SK-N-SH (cell line): Measurements from ENCODE around the gene MCAM. TPM values are rescaled to one million over a fixed set of nuclear protein-coding genes. Genes with fewer than 3 reads are reported as not detected.

Experiments
- CTCF ChIA-PET: fragments of 300-600, 350-600 bp; formaldehyde crosslinking; extraction: SDS; loops from one replicate; lab custom pipeline; 2021; lab: Yijun Ruan, JAX
- POLR2A ChIA-PET: fragments of 350-600 bp; sonication (Branson Sonifier 250); formaldehyde crosslinking; extraction: SDS; loops from one replicate; lab custom pipeline; 2020; ENCODE audit warnings: antibody characterized with exemption, inconsistent platforms; lab: Yijun Ruan, JAX
- DNase-seq: peaks from one replicate; pipeline ENCODE4 v3.0.0; 2012
- H2AFZ ChIP-seq: fragments of 200-600 bp; sonication (generic); 2 replicates; pipeline ENCODE4 v1.8.1; 2016; ENCODE audit warnings: antibody characterized with exemption, mild to moderate bottlenecking, low read depth
- H3F3A ChIP-seq: fragments of 200-600 bp; sonication (generic); replicated peaks from 2 replicates; pipeline ENCODE3; 2016; ENCODE audit warnings: antibody characterized with exemption, mild to moderate bottlenecking; ENCODE audit not compliant: insufficient read depth
- H3K27ac ChIP-seq, 2 experiments: fragments of 200-500 bp in 1 of 2; fragments of 200-600 bp in 1 of 2; sonication (Bioruptor generic) in 1 of 2; sonication (generic), shearing (Covaris generic) in 1 of 2; 2 replicates each; pipeline versions ENCODE4 v1.5.1 to v1.6.1; 2014 to 2016; ENCODE audit warnings: low read depth in 2 of 2, inconsistent platforms in 1 of 2, low read length in 1 of 2, mild to moderate bottlenecking in 1 of 2, mixed read lengths in 1 of 2
- H3K27me3 ChIP-seq: fragments of 200-600 bp; sonication (generic), shearing (Covaris generic); 2 replicates; pipeline ENCODE4 v1.6.1; 2016; ENCODE audit warnings: mixed run types; ENCODE audit not compliant: insufficient read depth
- H3K36me3 ChIP-seq, 2 experiments: fragments of 200-500 bp in 1 of 2; fragments of 200-600 bp in 1 of 2; sonication (Bioruptor generic) in 1 of 2; sonication (generic) in 1 of 2; replicated peaks in 1 of 2; 2 replicates each; pipeline versions ENCODE3 to v1.5.1; 2014 to 2016; ENCODE audit warnings: low read length in 1 of 2, mild to moderate bottlenecking in 1 of 2; ENCODE audit not compliant: insufficient read depth in 2 of 2, control insufficient read depth in 1 of 2
- H3K4me1 ChIP-seq, 2 experiments: fragments of 200-500 bp in 1 of 2; fragments of 200-600 bp in 1 of 2; sonication (Bioruptor generic) in 1 of 2; sonication (generic), shearing (Covaris generic) in 1 of 2; 2 replicates each; pipeline versions ENCODE4 v1.5.1 to v1.6.1; 2014 to 2016; ENCODE audit warnings: low read depth in 1 of 2, low read length in 1 of 2, mixed run types in 1 of 2; ENCODE audit not compliant: insufficient read depth in 2 of 2, control insufficient read depth in 1 of 2
- H3K4me2 ChIP-seq: fragments of 200-600 bp; sonication (generic), shearing (Covaris generic); 2 replicates; pipeline ENCODE4 v1.6.1; 2017; ENCODE audit warnings: mixed run types
- H3K4me3 ChIP-seq, 2 experiments: fragments of 200-500 bp in 1 of 2; fragments of 200-600 bp in 1 of 2; sonication (Bioruptor generic) in 1 of 2; sonication (generic), shearing (Covaris generic) in 1 of 2; 2 replicates each; pipeline versions ENCODE4 v1.5.1 to v1.8.1; 2014 to 2016; ENCODE audit warnings: low read depth in 2 of 2, inconsistent platforms in 1 of 2, low read length in 1 of 2, mild to moderate bottlenecking in 1 of 2, mixed read lengths in 1 of 2, moderate library complexity in 1 of 2
- H3K79me2 ChIP-seq: fragments of 200-600 bp; sonication (generic); 2 replicates; pipeline ENCODE4 v1.8.1; 2017; ENCODE audit warnings: mild to moderate bottlenecking; ENCODE audit not compliant: insufficient read depth
- H3K9ac ChIP-seq: fragments of 200-600 bp; sonication (generic); 2 replicates; pipeline ENCODE4 v1.6.1; 2017; ENCODE audit warnings: mixed run types
- H3K9me2 ChIP-seq: fragments of 200-600 bp; sonication (generic); 2 replicates; pipeline ENCODE4 v1.6.1; 2017; ENCODE audit warnings: mixed run types
- H3K9me3 ChIP-seq: fragments of 200-600 bp; sonication (generic); 2 replicates; pipeline ENCODE4 v1.6.1; 2017; ENCODE audit warnings: mixed run types, mild to moderate bottlenecking, moderate library complexity
- H4K20me1 ChIP-seq: fragments of 200-600 bp; sonication (generic); 2 replicates; pipeline ENCODE4 v1.6.1; 2017; ENCODE audit warnings: mild to moderate bottlenecking, mixed run types; ENCODE audit not compliant: insufficient read depth
- CHD2 ChIP-seq: fragments of 150-350 bp; IDR thresholded peaks from 2 replicates; pipeline ENCODE4 v1.6.1; 2018; ENCODE audit warnings: low read length; ENCODE audit not compliant: partially characterized antibody
- FOSL2 ChIP-seq: IDR thresholded peaks from 2 replicates; pipeline ENCODE4 v1.4.0; 2012; ENCODE audit warnings: low read depth, mild to moderate bottlenecking, moderate library complexity, borderline replicate concordance
- FOXM1 ChIP-seq: IDR thresholded peaks from 2 replicates; pipeline ENCODE4 v1.4.0; 2012; ENCODE audit warnings: low read depth, mild to moderate bottlenecking
- GATA2 ChIP-seq: sonication (generic); formaldehyde crosslinking; IDR thresholded peaks from 2 replicates; pipeline ENCODE4 v1.5.0; 2020; ENCODE audit warnings: mild to moderate bottlenecking, missing genetic modification reagents
- MAX ChIP-seq: IDR thresholded peaks from 2 replicates; pipeline ENCODE4 v1.4.0; 2012; ENCODE audit warnings: low read depth
- MXI1 ChIP-seq: IDR thresholded peaks from 2 replicates; pipeline ENCODE4 v1.6.1; 2012; ENCODE audit warnings: mild to moderate bottlenecking, low read depth, low read length, improper control_type of control experiment
- NFIC ChIP-seq: IDR thresholded peaks from 2 replicates; pipeline ENCODE4 v1.4.0; 2012; ENCODE audit warnings: borderline replicate concordance
- POLR2AphosphoS5 ChIP-seq: IDR thresholded peaks from 2 replicates; pipeline ENCODE4 v1.6.1; 2012; ENCODE audit warnings: low read depth, low read length
- RCOR1 ChIP-seq: fragments of 150-350 bp; IDR thresholded peaks from 2 replicates; pipeline ENCODE4 v1.6.1; 2017; ENCODE audit warnings: antibody characterized with exemption, low read length
- SMC3 ChIP-seq: IDR thresholded peaks from 2 replicates; pipeline ENCODE4 v1.6.1; 2012; ENCODE audit warnings: low read depth, low read length, improper control_type of control experiment
- TEAD4 ChIP-seq: IDR thresholded peaks from 2 replicates; pipeline ENCODE4 v1.4.0; 2012; ENCODE audit warnings: mild to moderate bottlenecking, borderline replicate concordance; ENCODE audit not compliant: insufficient read depth
- USF1 ChIP-seq: IDR thresholded peaks from 2 replicates; pipeline ENCODE4 v1.4.0; 2012; ENCODE audit warnings: low read depth, borderline replicate concordance
- USF2 ChIP-seq: fragments of 150-350 bp; IDR thresholded peaks from 2 replicates; pipeline ENCODE4 v1.6.1; 2017; ENCODE audit warnings: antibody characterized with exemption, low read length, low read depth, borderline replicate concordance
- ZBTB33 ChIP-seq: IDR thresholded peaks from 2 replicates; pipeline ENCODE4 v1.4.0; 2012; ENCODE audit warnings: low read depth, borderline replicate concordance
- WGBS: methylation state at CpG from one replicate; pipeline ENCODE4 v1.1.6; 2017; ENCODE audit warnings: low lambda C conversion rate; 5-methylcytosine and 5-hydroxymethylcytosine counted together
- polyA plus RNA-seq, 3 experiments: library from polyadenylated mRNA; depleted of rRNA; stranded (reverse); fragments of >200 nt; gene quantifications; 2 replicates each; pipeline ENCODE4 v1.2.3, GENCODE V29; 2012

MCAM gene
- polyA plus RNA-seq, 1 of the 3 experiments (the other 2 are of a cell fraction), result 22.8 TPM

- TF ChIP-seq TEAD4 (no peak), RCOR1 (peak; percentile 35; the same call in 1 of the 2 replicates)
- H3F3A ChIP-seq, result no peaks in the 10 kb centered on the region
- no peaks in the 10 kb centered on the region for H3K9me2 ChIP-seq
- H3K9ac ChIP-seq, result no peak overlapping the region
- peaks cover 0 to 3% of the 10 kb centered on the region in 2 experiments; a peak in 2 of 4 replicates for H3K4me1 ChIP-seq
- no peaks in the 10 kb centered on the region for H3K79me2 ChIP-seq
- H3K4me3 ChIP-seq, result no peak overlapping the region
- 61% methylated on average over 3 of the region's 3 CpGs for WGBS
- H3K4me2 ChIP-seq, result no peak overlapping the region
- ChIA-PET CTCF (interaction anchor here (1.0 to 2.6 kb wide), 5 partner anchors 23 to 104 kb away, joined by 3 to 13 read pairs (median 4); partner anchors contain the start of gene CBL), POLR2A (interaction anchor here (0.6 to 1.2 kb wide), 3 partner anchors 10 to 205 kb away, joined by 3 read pairs; no protein-coding TSS in a partner anchor)
- H4K20me1 ChIP-seq, result no peaks in the 10 kb centered on the region
- peak; percentile 44 for DNase-seq
- peak overlapping the region in 1 of 2 experiments; percentile 5; a peak in 2 of 4 replicates for H3K27ac ChIP-seq
- no peak overlapping the region for H2AFZ ChIP-seq
- H3K9me3 ChIP-seq, result no peaks in the 10 kb centered on the region
- H3K27me3 ChIP-seq, result no peaks in the 10 kb centered on the region
- peaks cover 63 to 85% of the 10 kb centered on the region in 2 experiments for H3K36me3 ChIP-seq
Observed at GRCh38 chr11:119300198-119300964, 16.5 kb downstream of the MCAM start.

GRCh38 chr11:119299416-119299815 lies 17.5 kb downstream of the MCAM start:
- no peak for TF ChIP-seq SMC3
- no peak for TF ChIP-seq POLR2AphosphoS5
- no peak for TF ChIP-seq FOXM1
- TF ChIP-seq CHD2, result no peak
- TF ChIP-seq NFIC, result no peak
- 96% methylated on average over 9 of the region's 9 CpGs for WGBS
- H3F3A ChIP-seq, result no peaks in the 10 kb centered on the region
- H3K79me2 ChIP-seq, result no peaks in the 10 kb centered on the region; the same call in 1 of the 2 replicates
- no peak overlapping the region for H3K9ac ChIP-seq
- ChIA-PET CTCF (interaction anchor here (1.3 to 2.8 kb wide), 5 partner anchors 24 to 93 kb away, joined by 3 to 13 read pairs (median 4); partner anchors contain the start of gene CBL), POLR2A (interaction anchor here (1.1 kb wide), 1 partner anchor 204 kb away, joined by 3 read pairs; no protein-coding TSS in a partner anchor)
- no peak for DNase-seq
- no peak overlapping the region for H3K27ac ChIP-seq
- no peak overlapping the region for H3K4me3 ChIP-seq
- no peaks in the 10 kb centered on the region for H3K9me3 ChIP-seq
- peaks cover 0 to 3% of the 10 kb centered on the region in 2 experiments; a peak in 2 of 4 replicates for H3K4me1 ChIP-seq
- no peaks in the 10 kb centered on the region for H3K27me3 ChIP-seq
- H3K36me3 ChIP-seq, result peaks cover 68 to 82% of the 10 kb centered on the region in 2 experiments
- H2AFZ ChIP-seq, result no peak overlapping the region
- H4K20me1 ChIP-seq, result no peaks in the 10 kb centered on the region
- H3K9me2 ChIP-seq, result no peaks in the 10 kb centered on the region
- no peak overlapping the region for H3K4me2 ChIP-seq

GRCh38 chr11:119298726-119299125 lies 18.2 kb downstream of the MCAM start:
- TF ChIP-seq USF1 (no peak), MXI1 (no peak), MAX (no peak), USF2 (no peak), ZBTB33 (no peak), GATA2 (no peak), SMC3 (no peak), FOSL2 (no peak), TEAD4 (no peak)
- TF ChIP-seq, all 33 proteins: peak for 0
- Histone ChIP-seq H3K27ac (no peak overlapping the region), H2AFZ (no peak overlapping the region), H3K9ac (no peak overlapping the region), H3K4me3 (no peak overlapping the region), H3K27me3 (no peaks in the 10 kb centered on the region), H3K4me2 (no peak overlapping the region), H3K79me2 (no peaks in the 10 kb centered on the region; the same call in none of the 2 replicates), H4K20me1 (no peaks in the 10 kb centered on the region), H3K9me3 (no peaks in the 10 kb centered on the region), H3K4me1 (peaks cover 0 to 3% of the 10 kb centered on the region in 2 experiments; a peak in 2 of 4 replicates), H3K36me3 (peaks cover 69 to 76% of the 10 kb centered on the region in 2 experiments), H3F3A (no peaks in the 10 kb centered on the region), H3K9me2 (no peaks in the 10 kb centered on the region)
- ChIA-PET CTCF (interaction anchor here (1.6 to 3.0 kb wide), 4 partner anchors 25 to 93 kb away, joined by 3 to 15 read pairs (median 6); partner anchors contain the start of gene CBL), POLR2A (no interaction called here)
- WGBS, result 93% methylated on average over 2 of the region's 2 CpGs
- DNase-seq, result no peak
